Measurements from ENCODE around the gene HIVEP3.
A peak's percentile ranks its signal among the peaks of the same experiment; 100 is the strongest.

The HIVEP3 gene

DNA sequence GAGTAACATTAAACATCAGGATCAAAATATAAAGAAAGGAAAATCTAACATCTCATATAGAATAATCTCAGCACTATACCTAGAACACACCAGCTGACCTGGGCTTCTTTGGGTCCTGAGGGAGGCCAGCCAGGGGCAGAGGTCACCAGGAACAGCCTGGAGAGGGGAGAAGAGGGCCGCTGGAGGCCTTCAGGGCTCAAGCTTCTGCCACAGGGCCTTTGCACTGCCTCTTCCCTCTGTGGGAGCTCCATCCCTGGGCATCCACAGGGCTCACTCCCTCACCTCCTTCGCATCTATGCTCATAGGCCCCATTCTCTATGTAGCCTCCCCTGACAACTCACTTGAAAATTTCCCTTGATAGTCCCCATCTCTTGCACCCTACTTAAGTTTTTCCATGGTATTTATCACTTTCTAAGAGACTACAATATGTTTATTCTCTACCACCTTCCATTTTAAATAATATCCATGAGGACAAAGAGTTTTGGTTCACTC is 73.9 kb downstream of the HIVEP3 start:
- DNase-seq, result no peak

DNA sequence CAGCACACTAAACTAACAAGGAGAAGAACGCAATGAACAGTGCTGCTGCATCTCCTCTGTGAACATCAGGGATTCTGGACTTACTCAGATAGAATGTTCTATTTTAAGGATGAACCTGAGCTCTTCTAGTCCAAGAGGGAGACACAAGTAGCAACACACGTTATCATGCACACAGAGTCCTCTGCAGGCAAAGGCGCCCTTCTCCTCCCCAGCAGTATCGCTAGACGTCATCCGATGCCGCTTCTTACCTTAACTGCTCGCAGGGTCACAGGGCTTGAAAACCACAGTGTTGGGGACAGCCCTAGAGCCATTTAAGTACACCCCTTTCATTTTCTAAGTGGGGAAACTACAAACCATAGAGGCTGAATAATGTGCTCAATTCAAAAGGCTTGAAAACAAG is 74.5 kb downstream of the HIVEP3 start:
- no peak for DNase-seq

DNA sequence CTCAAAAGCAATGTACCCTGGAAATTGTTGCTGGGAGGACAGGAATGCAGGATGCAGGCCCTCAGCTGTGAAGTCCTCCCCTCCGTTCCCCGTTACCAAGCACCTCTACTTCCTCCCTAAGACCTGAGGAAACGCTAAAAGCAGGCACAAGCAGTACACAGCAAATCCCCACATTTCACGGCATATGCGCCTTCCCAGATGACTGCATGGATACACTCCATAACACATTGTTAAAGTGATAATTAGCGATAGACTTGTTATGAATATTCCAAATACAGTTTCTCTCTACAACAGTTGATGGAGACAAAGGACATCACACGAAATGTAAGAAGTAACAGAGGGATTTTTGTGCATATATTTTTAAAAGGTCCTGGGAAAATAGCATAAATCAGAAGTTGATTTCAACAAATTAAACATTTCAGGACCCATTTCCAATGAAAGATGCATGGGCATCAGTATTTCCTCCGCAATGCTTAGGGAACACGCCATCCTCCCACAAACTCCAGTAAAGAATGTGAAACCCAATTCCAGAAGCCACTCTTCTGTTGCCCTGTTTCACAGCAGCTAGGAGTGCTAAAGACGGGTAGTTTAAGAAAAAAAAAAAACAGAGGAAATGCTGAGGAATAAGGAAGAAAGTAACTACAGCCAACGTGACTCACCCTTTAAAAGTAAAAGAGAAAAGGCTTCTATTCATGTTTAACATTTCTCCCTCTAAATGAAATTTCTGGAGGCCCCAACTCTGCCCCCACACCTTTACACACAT is 75.5 kb downstream of the HIVEP3 start:
- DNase-seq, result no peak

DNA sequence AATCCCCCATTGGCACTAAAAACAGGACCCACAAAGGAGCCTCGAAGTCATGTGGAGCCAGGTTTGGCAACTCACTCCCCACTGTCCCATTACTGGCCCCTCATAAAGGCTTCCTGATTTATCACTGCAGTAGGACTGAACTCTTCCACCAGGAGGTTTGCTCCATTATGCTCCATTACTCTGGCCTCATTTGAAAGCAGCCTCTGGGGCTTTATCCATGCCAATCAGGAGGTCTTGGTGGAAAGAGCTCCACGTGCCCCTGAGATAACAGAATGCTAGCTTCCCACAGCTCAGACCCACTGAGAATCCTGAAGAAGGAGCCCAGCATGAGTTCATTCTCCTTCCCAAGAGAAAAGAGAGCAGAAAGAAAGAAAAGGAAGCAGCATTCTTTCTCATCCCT is 76.4 kb downstream of the HIVEP3 start:
- no peak for DNase-seq

DNA sequence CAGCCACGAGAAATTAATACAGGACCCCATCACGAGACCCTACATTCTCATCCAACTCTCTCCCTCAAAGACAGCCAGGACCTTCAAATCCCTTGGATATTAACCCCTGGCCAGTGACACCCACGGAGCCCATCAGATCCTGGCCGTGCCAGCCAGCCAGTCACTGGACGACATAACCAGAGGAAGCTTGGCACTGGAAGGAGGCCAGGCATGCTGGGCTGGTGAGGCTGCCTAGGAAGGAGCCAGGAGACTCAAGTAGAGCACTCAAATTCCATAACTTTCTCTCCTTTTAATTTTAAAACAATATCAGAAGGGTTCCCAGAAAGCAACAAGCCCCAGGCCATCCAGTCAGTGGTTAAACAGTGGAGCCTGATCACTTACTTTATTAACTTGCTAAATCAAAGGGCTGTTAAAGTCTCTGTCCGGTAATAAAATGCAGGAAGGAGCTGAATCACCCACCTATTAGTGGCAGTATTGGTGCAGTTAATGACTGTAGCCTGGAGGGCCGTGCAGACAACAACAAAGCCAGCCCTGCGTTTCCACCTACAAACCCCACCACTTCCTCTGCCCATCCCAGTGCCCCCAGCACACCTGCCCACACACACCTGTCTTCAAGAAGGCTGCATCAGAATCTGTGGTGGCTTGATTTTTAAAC is 78.0 kb downstream of the HIVEP3 start:
- no peak for DNase-seq

DNA sequence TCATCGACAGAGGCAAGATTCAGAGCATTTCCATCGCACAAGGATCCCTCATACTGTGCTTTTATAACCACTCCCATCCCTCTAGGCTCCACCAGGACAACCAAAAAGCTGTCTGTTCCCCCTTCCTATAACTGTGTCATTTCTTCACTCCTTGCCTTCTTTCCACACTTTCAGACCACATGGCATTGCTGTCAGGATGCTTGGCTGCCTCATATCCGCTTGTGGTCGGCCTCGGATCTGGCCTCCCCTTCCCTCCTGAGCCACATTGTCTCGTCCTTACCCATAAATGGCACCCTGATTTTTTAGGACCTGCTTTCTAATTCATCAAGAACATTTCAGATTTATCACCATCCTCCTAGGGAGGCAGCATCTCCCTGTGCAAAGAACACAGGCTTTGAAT is 80.5 kb downstream of the HIVEP3 start:
- DNase-seq, result no peak

DNA sequence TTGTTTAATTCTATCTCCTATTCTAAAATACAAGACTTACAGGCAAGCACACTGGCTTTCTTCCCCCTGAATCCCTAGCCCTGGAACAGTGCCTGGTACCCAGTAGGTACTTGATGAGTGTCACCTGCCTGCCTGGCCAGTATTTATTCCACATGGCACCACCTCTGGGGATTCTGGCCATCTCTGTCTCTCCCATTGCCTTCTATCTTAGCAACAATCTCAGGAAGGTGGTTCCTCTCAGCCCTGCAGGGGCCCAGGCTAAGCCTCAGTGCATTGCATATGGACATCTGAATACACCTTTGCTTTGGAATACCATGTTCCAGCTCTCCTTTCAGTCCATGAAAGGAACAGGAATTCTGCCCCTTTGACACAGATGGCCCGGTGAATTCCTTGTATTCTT is 81.0 kb downstream of the HIVEP3 start:
- no peak for DNase-seq

DNA sequence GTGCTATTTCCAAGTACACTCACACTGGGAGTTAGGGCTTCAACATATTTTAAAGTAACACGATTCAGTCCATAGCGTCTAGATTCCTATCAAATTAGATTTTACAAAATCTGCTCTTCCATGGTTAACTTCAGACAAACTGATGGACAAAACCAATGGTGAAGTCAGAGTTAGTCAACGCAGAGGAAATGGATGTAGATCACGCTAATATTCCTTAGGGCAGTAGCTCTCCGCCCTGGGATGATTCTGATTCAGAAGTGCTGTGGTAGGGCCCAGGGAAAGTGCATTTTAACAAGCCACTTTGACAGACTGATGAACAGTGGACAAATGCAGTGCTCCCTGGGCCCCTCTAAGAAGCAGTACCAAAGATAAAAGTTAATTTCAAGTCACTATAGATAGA is 83.2 kb downstream of the HIVEP3 start:
- no peak for DNase-seq

DNA sequence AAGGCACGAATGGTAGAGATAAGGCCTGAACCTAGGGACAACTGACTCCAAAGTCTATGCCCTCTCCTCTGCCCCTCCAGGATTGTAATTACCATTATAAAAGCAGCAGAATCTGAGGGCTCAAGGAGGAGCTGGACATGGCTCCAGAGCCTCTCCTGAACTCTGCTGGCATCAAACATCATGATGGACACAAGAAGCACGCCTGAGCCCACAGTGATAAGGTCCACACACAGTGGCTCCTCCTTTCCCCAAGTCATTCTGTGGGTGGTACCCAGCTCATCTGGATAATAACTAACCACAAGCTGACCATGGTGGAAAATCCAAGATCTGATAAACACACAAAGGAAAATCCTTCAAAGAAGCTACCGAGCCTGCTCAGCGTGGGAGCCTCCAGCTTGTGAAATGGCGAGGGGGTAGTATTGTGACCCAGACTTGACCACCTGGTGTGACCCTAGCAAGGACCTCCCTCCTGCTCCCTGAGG is 85.2 kb downstream of the HIVEP3 start:
- peak; percentile 30 for DNase-seq

DNA sequence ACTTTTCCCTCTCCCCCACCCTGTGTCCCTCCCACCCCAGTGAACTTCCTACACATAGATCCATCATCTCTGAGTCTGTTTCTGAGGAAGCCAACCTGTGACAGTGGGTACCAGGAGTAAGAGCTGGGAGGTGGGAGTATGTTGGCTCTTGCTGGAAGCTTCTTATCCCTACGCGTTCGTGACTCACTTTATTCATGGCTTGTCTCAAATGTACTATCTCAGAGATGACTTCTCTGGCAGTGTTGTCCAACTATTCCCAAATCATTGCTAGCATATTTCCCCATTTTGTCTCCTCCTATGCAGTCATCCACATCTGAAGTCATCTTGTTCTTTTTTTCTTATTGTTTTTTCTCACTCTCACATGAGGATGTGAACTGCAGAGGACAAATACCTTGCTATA is 88.0 kb downstream of the HIVEP3 start:
- DNase-seq, result no peak

DNA sequence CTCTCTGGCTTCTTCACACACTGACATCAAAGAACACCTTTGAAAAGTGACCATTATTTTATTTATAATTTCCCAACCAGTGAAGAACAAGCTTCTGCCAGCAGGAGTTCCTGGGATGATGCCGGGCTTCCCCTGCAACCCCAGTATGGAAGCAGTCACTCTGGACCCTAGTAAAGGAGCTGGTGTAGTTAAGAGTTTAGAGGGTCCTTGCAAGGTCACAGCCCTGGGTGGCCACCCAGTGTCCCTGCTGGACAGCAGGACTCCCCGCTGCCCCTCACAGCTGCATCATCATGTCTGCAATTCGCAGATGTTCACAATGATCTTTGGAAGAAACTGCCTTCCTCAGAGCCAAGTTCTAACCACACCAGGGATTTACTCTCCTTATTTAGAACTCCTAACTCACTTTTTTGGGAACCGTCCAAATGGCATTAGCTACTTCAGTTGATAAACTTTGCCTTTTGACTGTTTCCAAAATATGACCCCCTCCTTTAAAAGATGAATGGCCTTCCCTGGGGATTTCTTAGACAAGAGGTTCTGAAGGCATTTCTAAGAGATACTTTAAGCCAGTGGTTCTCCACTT is 90.6 kb downstream of the HIVEP3 start:
- no peak for DNase-seq

DNA sequence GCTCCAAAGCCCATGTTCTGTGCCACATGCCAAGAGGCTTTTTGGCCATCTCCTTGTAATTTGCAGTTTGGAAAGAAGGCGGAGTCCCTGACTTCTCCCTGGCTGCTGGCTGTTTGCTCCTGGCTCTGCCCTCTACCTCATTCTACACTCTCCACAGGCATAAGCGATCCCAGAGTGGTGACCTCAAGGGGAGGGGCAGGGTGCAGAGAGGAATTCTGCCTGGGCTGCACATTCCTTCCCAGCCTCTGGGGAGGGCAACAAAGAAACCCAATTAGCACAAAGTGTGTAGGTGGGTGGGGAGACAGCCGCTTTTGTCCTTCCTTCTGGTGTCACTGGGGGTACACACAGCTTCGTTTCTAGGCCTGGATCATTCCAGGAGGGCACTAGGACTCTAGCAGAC is 95.3 kb downstream of the HIVEP3 start:
- no peak for DNase-seq

DNA sequence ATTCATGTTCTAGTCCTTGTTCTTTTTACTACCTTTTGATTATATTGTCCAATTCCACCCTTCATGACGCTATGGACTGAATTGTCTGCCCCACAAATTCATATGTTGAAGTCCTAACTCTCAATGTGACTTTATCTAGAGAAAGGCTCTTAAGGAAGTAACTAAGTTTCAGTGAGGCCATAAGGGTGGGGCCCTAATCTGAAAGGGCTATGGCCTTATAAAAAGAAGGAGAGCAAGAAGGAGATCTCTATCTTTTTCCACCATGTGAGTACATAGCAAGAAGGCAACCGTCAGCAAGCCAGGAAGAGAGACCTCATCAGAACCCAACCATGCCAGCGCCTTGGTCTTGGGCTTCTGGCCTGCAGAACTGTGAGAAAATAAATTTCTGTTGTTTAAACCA is 95.9 kb downstream of the HIVEP3 start:
- no peak for DNase-seq

DNA sequence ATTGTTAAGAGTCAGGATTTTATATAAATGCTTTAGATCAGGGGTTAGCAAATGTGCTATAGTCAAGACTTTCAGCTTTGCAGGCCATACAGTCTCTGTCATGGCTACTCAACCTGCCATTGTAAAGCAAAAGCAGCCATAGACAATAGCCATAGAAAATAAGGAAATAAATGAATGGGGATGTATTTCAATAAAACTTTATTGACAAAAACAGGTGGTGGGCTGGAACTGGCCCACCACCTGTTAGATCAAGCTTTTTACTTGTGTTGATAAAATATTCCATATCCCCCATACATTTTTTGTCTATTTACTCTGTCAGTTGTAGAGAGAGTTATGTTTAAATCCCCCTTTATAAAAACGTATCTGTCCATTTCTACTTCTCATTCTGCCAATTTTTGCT is 98.9 kb downstream of the HIVEP3 start:
- DNase-seq, result no peak

DNA sequence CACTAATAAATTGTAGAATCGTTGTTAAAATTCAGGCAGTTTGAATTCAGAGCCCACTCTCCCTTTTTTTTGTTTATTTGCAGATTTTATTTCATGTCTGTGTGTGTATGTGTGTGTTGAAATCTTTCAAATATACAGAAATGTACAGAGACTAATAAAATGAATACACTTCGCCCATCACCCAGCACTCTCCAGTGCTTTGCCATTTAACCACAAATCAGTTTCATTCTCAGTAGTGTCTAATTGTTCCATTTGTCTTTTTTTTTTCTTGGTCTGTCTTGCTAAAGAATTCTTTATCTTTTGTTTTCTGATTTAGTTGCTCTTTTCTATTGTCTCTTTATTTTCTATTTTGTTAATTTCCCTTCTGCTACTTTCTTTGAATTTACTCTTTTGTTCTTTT is 99.7 kb downstream of the HIVEP3 start:
- DNase-seq, result no peak

DNA sequence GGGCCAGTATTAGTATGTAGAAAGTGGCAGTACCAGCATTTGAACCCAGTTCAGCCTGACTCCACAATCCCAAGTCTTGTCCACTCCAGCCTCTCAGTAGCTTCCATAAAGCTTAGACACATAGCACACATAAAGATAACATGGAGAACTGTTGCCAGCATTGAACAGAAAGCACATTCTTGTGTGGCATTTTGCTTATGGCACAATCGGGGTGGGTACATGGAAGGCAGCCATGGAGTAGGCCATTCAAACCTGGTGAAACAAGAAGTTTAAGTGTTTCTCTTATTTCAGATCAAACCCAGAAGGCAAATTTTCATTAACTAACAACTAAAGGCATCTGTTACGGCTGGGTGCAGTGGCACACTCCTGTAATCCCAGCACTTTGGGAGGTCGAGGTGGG is 102.7 kb downstream of the HIVEP3 start:
- DNase-seq, result no peak

DNA sequence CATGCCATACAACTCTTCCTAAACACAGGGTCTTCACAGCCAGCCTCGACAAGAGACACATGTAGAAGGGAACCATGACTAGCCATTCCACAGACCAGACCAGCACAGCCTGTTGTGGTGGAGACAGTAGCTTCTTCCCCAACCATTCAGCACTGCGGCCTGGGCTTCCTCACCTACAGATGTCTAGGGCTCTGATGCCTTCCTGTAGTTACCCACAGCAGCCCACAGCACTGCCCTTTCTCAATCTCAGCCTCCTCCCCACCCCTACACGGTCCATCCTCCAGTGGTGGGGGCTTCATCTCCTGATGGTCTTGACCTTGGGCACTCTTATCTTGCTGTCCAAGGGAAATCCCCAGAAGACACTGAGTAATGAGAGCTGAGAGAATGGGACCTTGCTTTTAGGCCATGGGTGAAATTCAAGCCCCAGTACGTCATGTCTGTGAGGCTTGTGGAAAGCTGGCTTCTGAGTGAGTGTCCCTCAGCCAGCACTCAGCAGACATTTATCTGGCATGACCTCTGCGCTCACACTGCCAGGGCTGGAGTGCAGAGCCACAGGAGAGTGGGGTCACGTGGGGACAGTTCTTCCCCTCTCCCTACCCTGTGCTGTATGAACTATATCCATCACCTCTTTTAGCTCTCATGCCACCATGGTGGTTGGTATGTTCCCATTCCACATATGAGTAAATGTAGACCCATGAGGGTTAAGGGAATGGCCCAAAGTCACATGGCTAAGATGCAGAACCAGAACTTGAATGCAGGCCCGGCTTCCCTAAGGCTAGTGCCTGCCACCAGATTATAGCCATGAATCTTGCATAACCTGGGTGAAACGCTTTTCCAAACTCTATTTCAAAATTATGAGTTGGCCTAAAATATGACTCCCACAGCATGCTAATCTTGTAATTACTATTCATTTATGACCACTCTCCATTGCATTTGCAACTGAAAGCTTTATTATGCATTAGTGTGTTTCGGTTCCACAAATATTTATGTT is 104.7 kb downstream of the HIVEP3 start:
- no peak for DNase-seq

DNA sequence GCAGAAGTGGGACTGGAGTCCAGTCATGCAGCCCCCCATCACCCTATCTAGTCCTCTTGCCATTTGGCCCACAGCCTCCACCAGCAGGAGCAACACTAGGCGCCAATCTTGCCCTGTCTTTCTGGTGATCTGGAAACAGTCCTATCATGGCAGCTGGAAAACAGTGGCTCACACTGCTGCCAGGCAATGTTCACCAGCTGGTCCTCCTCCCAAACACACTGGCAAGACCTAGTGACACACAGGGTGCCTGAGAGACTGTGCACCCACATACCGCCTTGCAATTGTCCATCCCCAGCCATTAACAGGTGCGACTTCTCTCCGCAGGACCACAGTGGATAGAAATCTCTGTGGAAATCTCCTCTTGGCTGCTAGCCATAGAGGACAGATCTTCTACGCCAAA is 105.5 kb downstream of the HIVEP3 start:
- DNase-seq, result no peak

DNA sequence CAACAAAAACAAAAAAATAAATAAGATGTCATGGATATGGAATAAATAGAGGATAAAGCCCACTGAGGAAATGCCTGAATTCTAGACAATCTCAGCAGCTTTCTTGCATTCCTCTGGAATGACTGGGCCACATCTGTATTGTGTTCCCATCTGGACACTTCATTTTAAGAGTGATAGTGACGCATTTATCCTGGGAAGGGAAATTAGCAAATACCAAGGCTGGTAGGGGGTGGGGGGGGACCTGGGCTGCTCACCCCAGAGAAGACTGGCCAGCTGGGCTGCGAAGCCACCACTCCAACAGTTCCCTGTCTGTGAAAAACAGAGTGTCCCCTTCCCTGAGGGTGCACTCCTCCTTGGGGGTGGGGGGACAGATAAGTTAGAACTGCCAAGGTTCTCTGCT is 106.3 kb downstream of the HIVEP3 start:
- DNase-seq, result no peak

DNA sequence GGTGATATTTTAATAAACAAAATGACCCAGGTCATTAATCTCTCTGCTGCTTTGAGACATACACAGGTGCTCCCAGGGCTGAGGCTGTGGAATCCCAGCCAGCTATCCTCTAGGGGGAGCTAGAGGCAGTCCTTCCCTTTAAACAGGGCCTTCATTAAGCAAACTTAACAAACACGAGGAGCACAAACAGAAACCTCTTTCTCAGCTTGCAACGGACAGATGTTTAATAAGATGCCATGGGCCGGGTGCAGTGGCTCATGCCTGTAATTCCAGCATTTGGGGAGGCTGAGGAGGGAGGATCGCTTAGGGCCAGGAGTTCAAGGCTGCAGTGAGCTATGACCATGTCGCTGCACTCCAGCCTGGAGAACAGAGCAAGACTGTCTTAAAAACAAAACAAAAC is 106.7 kb downstream of the HIVEP3 start:
- DNase-seq, result peak; percentile 74

DNA sequence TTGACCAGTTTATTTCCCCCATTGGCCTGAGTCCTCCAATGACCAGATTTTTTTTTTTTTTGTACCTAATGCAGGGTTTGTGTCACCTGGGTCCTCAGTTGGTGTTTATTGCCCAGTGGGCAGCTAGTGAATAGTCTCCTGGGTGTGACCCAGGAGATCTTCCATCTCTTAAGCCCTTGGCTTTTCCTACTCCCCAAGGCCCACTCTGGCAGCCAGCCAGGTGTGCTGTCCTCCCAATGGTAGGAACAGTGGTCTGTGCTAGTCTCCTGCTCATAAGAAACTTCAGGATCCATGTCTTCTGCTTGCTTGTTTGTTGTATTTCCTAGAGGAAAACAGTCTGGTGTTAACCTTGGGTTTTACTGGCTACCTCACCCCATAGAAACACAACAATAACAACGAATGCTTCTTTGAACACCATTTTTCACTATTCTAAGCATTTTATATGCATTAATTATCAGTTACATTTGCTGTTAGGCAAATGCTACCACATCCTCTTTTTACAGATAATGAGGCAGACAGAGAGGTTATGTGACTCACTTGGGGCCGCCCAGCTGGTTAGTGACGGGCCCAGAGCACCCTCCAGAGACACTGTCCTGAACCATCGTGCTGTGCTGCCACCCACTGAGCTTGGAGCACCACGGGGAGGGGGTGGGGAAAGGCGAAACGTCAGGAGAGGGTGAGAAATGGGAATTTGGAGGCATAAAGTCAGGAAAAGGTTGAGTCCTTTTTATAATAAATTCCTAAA is 107.5 kb downstream of the HIVEP3 start:
- DNase-seq, result no peak

DNA sequence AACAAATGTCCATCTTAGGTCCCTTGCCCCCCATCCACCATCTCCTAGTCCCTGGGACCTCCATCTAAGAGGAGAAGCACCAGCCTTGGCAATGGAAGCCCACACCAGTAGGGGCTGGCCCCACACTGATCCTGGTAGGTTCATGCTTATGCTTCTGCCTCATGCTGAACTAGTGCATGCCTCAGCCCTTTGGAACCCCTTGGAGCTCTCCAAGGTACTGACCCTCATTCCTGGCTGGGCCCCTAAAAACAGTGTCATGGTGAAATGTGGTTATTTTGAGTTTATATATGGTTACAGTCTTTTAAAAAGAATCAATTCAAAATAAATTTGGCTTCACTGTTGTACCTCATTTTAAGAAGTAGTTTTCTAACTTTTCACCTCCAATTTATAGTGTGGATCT is 108.3 kb downstream of the HIVEP3 start:
- DNase-seq, result peak; percentile 46
